Measurements from ENCODE around the gene SVIL. TPM values are rescaled to one million over a fixed set of nuclear protein-coding genes. Genes with fewer than 3 reads are reported as not detected.
A peak's percentile ranks its signal among the peaks of the same experiment; 100 is the strongest.

SVIL gene
- total and polyA plus RNA-seq, 4 donors, result 68.4 to 374 (median 211) TPM

DNA sequence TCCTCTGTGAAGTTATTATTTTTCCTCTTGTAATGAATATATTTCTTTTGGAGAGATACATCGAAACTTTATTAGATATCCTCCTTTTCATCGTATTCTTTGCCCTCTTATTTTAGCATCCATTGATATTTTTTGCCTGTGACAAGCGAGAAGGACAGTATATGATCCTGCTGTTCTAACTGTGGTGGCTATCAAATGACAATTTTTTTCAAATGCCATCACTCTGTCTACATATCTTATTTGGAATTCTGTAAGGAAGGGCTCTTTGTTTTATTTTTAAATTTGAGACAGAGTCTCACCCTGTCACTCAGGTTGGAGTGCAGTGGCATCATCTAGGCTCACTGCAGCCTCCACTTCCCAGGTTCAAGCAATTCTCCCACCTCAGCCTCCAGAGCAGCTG, 217.4 kb downstream of the SVIL start:
- Histone ChIP-seq H3K4me1 (ENCODE audit: control insufficient read depth in 1 of 2, insufficient read depth in 2 of 2, low read length in 2 of 2) (no peaks in the 10 kb centered on the region), H3K27me3 (ENCODE audit: control insufficient read depth in 1 of 2, insufficient read depth in 2 of 2, low read length in 1 of 2) (no peaks in the 10 kb centered on the region), H3K36me3 (ENCODE audit: control insufficient read depth in 1 of 2, insufficient read depth in 2 of 2, low read length in 1 of 2) (peaks cover 3 to 4% of the 10 kb centered on the region in 2 donors), H3K4me3 (ENCODE audit: low read length in 2 of 2) (no peak overlapping the region), H3K9me3 (ENCODE audit: control insufficient read depth, low read length) (no peaks in the 10 kb centered on the region), H3K27ac (ENCODE audit: low read depth in 1 of 2, low read length in 2 of 2) (no peak overlapping the region)
- ATAC-seq (ENCODE audit: low FRiP score) (no peak), DNase-seq (no peak)
- intact Hi-C loops (cut with DNase I), result no loop called here
- WGBS, 2 donors, result 47 to 60% methylated on average over 3 of the region's 3 CpGs

DNA sequence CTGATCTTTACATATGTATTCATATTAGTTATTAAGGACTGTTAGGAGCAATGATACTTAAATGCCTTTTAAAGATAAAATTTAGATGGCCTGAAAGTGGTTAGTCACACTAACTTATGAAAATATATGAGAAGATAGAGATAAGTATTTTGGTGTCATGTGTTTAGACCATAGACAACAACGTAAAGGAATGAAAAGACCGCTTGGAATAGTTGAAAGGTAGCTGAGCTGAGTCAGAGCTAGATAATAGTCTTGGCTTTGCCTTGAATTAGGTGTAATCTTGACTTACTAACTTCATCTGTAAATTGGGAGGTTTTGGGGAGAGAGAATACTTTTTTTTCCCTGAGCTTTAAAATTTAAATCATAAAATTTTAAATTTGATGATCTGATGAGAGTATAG, 218.9 kb downstream of the SVIL start:
- no peaks in the 10 kb centered on the region for H3K27me3 ChIP-seq (ENCODE audit: control insufficient read depth in 1 of 2, insufficient read depth in 2 of 2, low read length in 1 of 2)
- H3K27ac ChIP-seq (ENCODE audit: low read depth in 1 of 2, low read length in 2 of 2), result no peak overlapping the region
- no peaks in the 10 kb centered on the region for H3K36me3 ChIP-seq (ENCODE audit: control insufficient read depth in 1 of 2, insufficient read depth in 2 of 2, low read length in 1 of 2)
- H3K4me3 ChIP-seq (ENCODE audit: low read length in 2 of 2), result no peak overlapping the region
- DNase-seq, result no peak
- no peaks in the 10 kb centered on the region for H3K4me1 ChIP-seq (ENCODE audit: control insufficient read depth in 1 of 2, insufficient read depth in 2 of 2, low read length in 2 of 2)
- WGBS, 2 donors, result 61 to 72% methylated on average over 2 of the region's 2 CpGs
- H3K9me3 ChIP-seq (ENCODE audit: control insufficient read depth, low read length), result no peaks in the 10 kb centered on the region
- no peak for ATAC-seq (ENCODE audit: low FRiP score)
- intact Hi-C loops (cut with DNase I), result no loop called here

DNA sequence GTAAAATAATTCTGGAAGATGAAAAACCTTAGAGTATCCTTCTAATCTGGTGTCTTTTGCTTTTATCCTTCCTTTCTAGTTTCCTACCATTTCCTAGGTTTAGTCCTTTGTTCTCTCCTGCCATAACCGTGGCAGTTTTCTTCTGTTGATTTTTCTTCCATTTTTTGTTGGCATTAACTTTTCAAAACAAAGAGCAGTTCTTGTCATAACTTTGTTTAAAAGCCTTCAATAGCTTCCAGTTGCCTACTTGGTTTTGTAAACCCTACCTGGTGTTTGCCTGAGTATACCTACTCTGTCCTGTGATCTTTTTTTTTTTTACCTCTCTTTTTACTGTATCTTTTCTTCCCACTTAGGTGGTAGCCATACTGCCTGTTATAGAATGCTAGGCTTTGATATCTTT, 220.3 kb downstream of the SVIL start:
- intact Hi-C loops (cut with DNase I), result no loop called here
- no peaks in the 10 kb centered on the region for H3K36me3 ChIP-seq (ENCODE audit: control insufficient read depth in 1 of 2, insufficient read depth in 2 of 2, low read length in 1 of 2)

GRCh38 chr10:29412485-29412884, 222.3 kb downstream of the SVIL start:
- Histone ChIP-seq H3K36me3 (ENCODE audit: control insufficient read depth in 1 of 2, insufficient read depth in 2 of 2, low read length in 1 of 2) (no peaks in the 10 kb centered on the region), H3K9me3 (ENCODE audit: control insufficient read depth, low read length) (no peaks in the 10 kb centered on the region), H3K4me3 (ENCODE audit: low read length in 2 of 2) (no peak overlapping the region), H3K27me3 (ENCODE audit: control insufficient read depth in 1 of 2, insufficient read depth in 2 of 2, low read length in 1 of 2) (no peaks in the 10 kb centered on the region), H3K4me1 (ENCODE audit: control insufficient read depth in 1 of 2, insufficient read depth in 2 of 2, low read length in 2 of 2) (no peaks in the 10 kb centered on the region), H3K27ac (ENCODE audit: low read depth in 1 of 2, low read length in 2 of 2) (no peak overlapping the region)
- intact Hi-C loops (cut with DNase I), result no loop called here
- no peak for DNase-seq
- ATAC-seq (ENCODE audit: low FRiP score), result no peak
- 78 to 86% methylated on average over 3 of the region's 3 CpGs for WGBS, 2 donors

More for the DNA sequence above, 220.3 kb downstream of the SVIL start:
- H3K4me3 ChIP-seq (ENCODE audit: low read length in 2 of 2), result no peak overlapping the region
- no peak for DNase-seq
- no peaks in the 10 kb centered on the region for H3K4me1 ChIP-seq (ENCODE audit: control insufficient read depth in 1 of 2, insufficient read depth in 2 of 2, low read length in 2 of 2)
- H3K27ac ChIP-seq (ENCODE audit: low read depth in 1 of 2, low read length in 2 of 2), result no peak overlapping the region
- H3K9me3 ChIP-seq (ENCODE audit: control insufficient read depth, low read length), result no peaks in the 10 kb centered on the region
- H3K27me3 ChIP-seq (ENCODE audit: control insufficient read depth in 1 of 2, insufficient read depth in 2 of 2, low read length in 1 of 2), result no peaks in the 10 kb centered on the region
- 0 to 4% methylated on average over 1 of the region's 1 CpG for WGBS, 2 donors
- no peak for ATAC-seq (ENCODE audit: low FRiP score)

DNA sequence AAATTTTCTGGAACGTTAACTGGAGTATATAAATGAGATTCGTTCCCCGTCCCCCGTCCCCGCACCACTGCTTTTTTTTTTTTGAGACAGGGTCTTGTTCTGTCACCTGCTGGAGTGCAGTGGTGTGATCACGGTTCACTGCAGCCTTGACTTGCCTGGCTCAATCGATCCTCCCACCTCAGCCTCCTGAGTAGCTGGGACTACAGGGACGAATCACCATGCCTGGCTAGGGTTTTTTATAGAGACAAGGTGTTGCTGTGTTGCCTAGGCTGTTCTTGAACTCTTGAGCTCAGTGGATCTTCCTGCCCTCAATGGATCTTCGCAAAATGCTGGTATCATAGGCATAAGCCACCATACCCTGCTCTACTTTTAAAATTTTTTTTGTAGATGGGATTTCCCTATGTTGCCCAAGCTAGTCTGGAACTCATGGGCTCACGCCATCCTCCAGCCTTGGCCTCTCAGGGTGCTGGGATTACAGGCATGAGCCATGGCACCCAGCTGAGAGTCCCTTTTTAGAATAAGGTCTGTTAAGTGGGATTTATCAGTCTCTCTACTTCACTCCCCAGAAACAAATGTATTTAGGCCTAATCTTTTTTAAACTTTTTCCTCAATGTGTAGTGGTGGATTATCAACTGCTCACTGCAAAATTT, 223.0 kb downstream of the SVIL start:
- Histone ChIP-seq H3K27ac (ENCODE audit: low read depth in 1 of 2, low read length in 2 of 2) (no peak overlapping the region), H3K4me1 (ENCODE audit: control insufficient read depth in 1 of 2, insufficient read depth in 2 of 2, low read length in 2 of 2) (no peaks in the 10 kb centered on the region), H3K36me3 (ENCODE audit: control insufficient read depth in 1 of 2, insufficient read depth in 2 of 2, low read length in 1 of 2) (no peaks in the 10 kb centered on the region), H3K4me3 (ENCODE audit: low read length in 2 of 2) (no peak overlapping the region), H3K27me3 (ENCODE audit: control insufficient read depth in 1 of 2, insufficient read depth in 2 of 2, low read length in 1 of 2) (no peaks in the 10 kb centered on the region), H3K9me3 (ENCODE audit: control insufficient read depth, low read length) (no peaks in the 10 kb centered on the region)
- ATAC-seq (ENCODE audit: low FRiP score), result no peak
- no peak for DNase-seq
- intact Hi-C loops (cut with DNase I), result no loop called here
- WGBS, 2 donors, result 85 to 89% methylated on average over 10 of the region's 10 CpGs

GRCh38 chr10:29409241-29410054, 225.3 kb downstream of the SVIL start:
- Histone ChIP-seq H3K27ac (ENCODE audit: low read depth in 1 of 2, low read length in 2 of 2) (peak overlapping the region; percentile 7 to 87), H3K4me3 (ENCODE audit: low read length in 2 of 2) (peak overlapping the region; percentile 65 to 70), H3K36me3 (ENCODE audit: control insufficient read depth in 1 of 2, insufficient read depth in 2 of 2, low read length in 1 of 2) (no peaks in the 10 kb centered on the region), H3K27me3 (ENCODE audit: control insufficient read depth in 1 of 2, insufficient read depth in 2 of 2, low read length in 1 of 2) (no peaks in the 10 kb centered on the region), H3K4me1 (ENCODE audit: control insufficient read depth in 1 of 2, insufficient read depth in 2 of 2, low read length in 2 of 2) (no peaks in the 10 kb centered on the region), H3K9me3 (ENCODE audit: control insufficient read depth, low read length) (no peaks in the 10 kb centered on the region)
- WGBS, 2 donors, result 4 to 5% methylated on average over 68 to 69 of the region's 69 CpGs
- intact Hi-C loops (cut with DNase I), result no loop called here
- ATAC-seq (ENCODE audit: low FRiP score) (peak; percentile 95), DNase-seq (peak; percentile 86 to 93)

GRCh38 chr10:29408847-29409240, 225.9 kb downstream of the SVIL start:
- Histone ChIP-seq H3K9me3 (ENCODE audit: control insufficient read depth, low read length) (no peaks in the 10 kb centered on the region), H3K4me3 (ENCODE audit: low read length in 2 of 2) (peak overlapping the region in 1 of 2 donors; percentile 70), H3K4me1 (ENCODE audit: control insufficient read depth in 1 of 2, insufficient read depth in 2 of 2, low read length in 2 of 2) (no peaks in the 10 kb centered on the region), H3K27me3 (ENCODE audit: control insufficient read depth in 1 of 2, insufficient read depth in 2 of 2, low read length in 1 of 2) (no peaks in the 10 kb centered on the region), H3K36me3 (ENCODE audit: control insufficient read depth in 1 of 2, insufficient read depth in 2 of 2, low read length in 1 of 2) (no peaks in the 10 kb centered on the region), H3K27ac (ENCODE audit: low read depth in 1 of 2, low read length in 2 of 2) (peak overlapping the region in 1 of 2 donors; percentile 87)
- 51 to 55% methylated on average over 2 of the region's 2 CpGs for WGBS, 2 donors
- ATAC-seq (ENCODE audit: low FRiP score) (no peak), DNase-seq (no peak)
- intact Hi-C loops (cut with DNase I), result no loop called here
